Transverse colon (tissue), 4 donors: ENCODE results near the gene GTF3C5. TPM values are rescaled to one million over a fixed set of nuclear protein-coding genes. Genes with fewer than 3 reads are reported as not detected.
"Not testable (repeated sequence)": the region's sequence is repeated elsewhere in the genome, so short reads cannot be mapped to it uniquely, and the experiment has no call there.

Experiments
- DNase-seq: peaks from one replicate; pipeline ENCODE4 v3.0.0-alpha.2; 2019
- H3K27ac ChIP-seq, 4 donors: fragments of 200-600 bp; sonication (generic); 2 replicates each; pipeline ENCODE4 v1.5.1; 2016 to 2018; ENCODE audit warnings: inconsistent platforms in 4 of 4
- H3K27me3 ChIP-seq: fragments of 200-600 bp; sonication (generic); 2 replicates; pipeline ENCODE4 v1.5.1; 2017; ENCODE audit warnings: inconsistent platforms
- H3K36me3 ChIP-seq, 4 donors: fragments of 200-600 bp; sonication (generic); 2 replicates each; pipeline ENCODE4 v1.5.1; 2017 to 2019; ENCODE audit warnings: inconsistent platforms in 4 of 4
- H3K4me1 ChIP-seq, 4 donors: fragments of 200-600 bp; sonication (generic); 2 replicates each; pipeline ENCODE4 v1.5.1; 2017 to 2020; ENCODE audit warnings: inconsistent platforms in 4 of 4
- H3K4me3 ChIP-seq, 4 donors: fragments of 200-600 bp; sonication (generic); 1 replicate in 1 of 4; 2 replicates in 3 of 4; pipeline versions ENCODE4 v1.5.1 to v1.6.1; 2017 to 2019; ENCODE audit warnings: inconsistent platforms in 4 of 4
- H3K9me3 ChIP-seq, 2 donors: fragments of 200-600 bp; sonication (generic); 2 replicates each; pipeline ENCODE4 v1.5.1; 2017 to 2019; ENCODE audit warnings: inconsistent platforms in 2 of 2
- CTCF ChIP-seq, 5 experiments: fragments of 200-600 bp in 3 of 5; fragments of 450-650 bp in 2 of 5; sonication (generic) in 3 of 5; IDR thresholded peaks; 1 replicate in 2 of 5; 2 replicates in 3 of 5; pipeline ENCODE4 v1.5.1; 2016 to 2017; ENCODE audit warnings: antibody characterized with exemption in 5 of 5, inconsistent platforms in 3 of 5, mild to moderate bottlenecking in 2 of 5, moderate library complexity in 1 of 5
- EP300 ChIP-seq: sonication (generic); formaldehyde crosslinking; IDR thresholded peaks from one replicate; pipeline ENCODE4 v1.6.1; 2017; ENCODE audit warnings: antibody characterized with exemption, low read depth
- POLR2A ChIP-seq: fragments of 450-650 bp; IDR thresholded peaks from one replicate; pipeline ENCODE4 v1.6.1; 2016; ENCODE audit warnings: antibody characterized with exemption, mild to moderate bottlenecking, moderate library complexity
- POLR2AphosphoS5 ChIP-seq, 3 donors: sonication (generic); formaldehyde crosslinking; IDR thresholded peaks; one replicate each; pipeline ENCODE4 v1.6.1; 2016; ENCODE audit warnings: antibody characterized with exemption in 3 of 3
- WGBS, 2 donors: methylation state at CpG; one replicate each; pipeline ENCODE4 v1.1.5; 2018; ENCODE audit warnings: low coverage in 1 of 2; 5-methylcytosine and 5-hydroxymethylcytosine counted together
- in situ Hi-C, 4 donors: fragments of 200-750 bp; cut with MboI; loops; one replicate each; pipeline versions ENCODE4 v1.15.0 to v1.15.1; 2017; ENCODE audit warnings: low sequenced_read_pairs in 3 of 4, low pct_ligation_motif_present in 1 of 4, low pct_unique_long_range_greater_than_20kb in 1 of 4
- intact Hi-C: fragments of 100-400 bp; cut with DNase I; formaldehyde crosslinking; loops from one replicate; pipeline ENCODE4 v1.15.1; 2023; ENCODE audit warnings: low total_unique reads
- total RNA-seq, 4 donors: library from RNA; depleted of rRNA; stranded (reverse); fragments of >200 nt; gene quantifications; one replicate each; pipeline ENCODE4 v1.1.0, GENCODE V29; 2016

GTF3C5 gene
- total RNA-seq, 4 donors from 2014 or later, result 44.5 to 56.9 (median 50.2) TPM

- Histone ChIP-seq H3K4me1 (peaks cover 0 to 15% (median 2%) of the 10 kb centered on the region in 4 donors), H3K27ac (peak overlapping the region in 2 of 4 donors; percentile 17 to 49)
- H3K36me3 ChIP-seq, in situ Hi-C loops, H3K4me3 ChIP-seq, intact Hi-C loops, H3K9me3 ChIP-seq, H3K27me3 ChIP-seq: not testable (repeated sequence)
- DNase-seq, result peak; percentile 25
- peak in 1 of 5 experiments; percentile 8 for TF ChIP-seq CTCF (IDR thresholded peaks at IDR 0.05)
- 31% methylated on average over 5 of the region's 18 CpGs; no CpG with 5 or more reads in 1 of the 2 donors for WGBS, 2 donors
These were observed 50.3 kb downstream of the GTF3C5 start for GRCh38 chr9:133080786-133081779.

GRCh38 chr9:133081957-133082644 is 51.3 kb downstream of the GTF3C5 start:
- H3K4me3 ChIP-seq, H3K36me3 ChIP-seq, H3K27me3 ChIP-seq, in situ Hi-C loops, H3K9me3 ChIP-seq, intact Hi-C loops: not testable (repeated sequence)
- peak overlapping the region in 1 of 4 donors; percentile 29 for H3K27ac ChIP-seq
- WGBS, 2 donors, result 87% methylated on average over 3 of the region's 12 CpGs; no CpG with 5 or more reads in 1 of the 2 donors
- DNase-seq, result peak; percentile 41
- peaks cover 0 to 15% (median 2%) of the 10 kb centered on the region in 4 donors for H3K4me1 ChIP-seq

- H3K36me3 ChIP-seq, H3K4me3 ChIP-seq, H3K27ac ChIP-seq, H3K27me3 ChIP-seq, in situ Hi-C loops, intact Hi-C loops, H3K9me3 ChIP-seq, DNase-seq: not testable (repeated sequence)
- 60% methylated on average over 1 of the region's 9 CpGs; no CpG with 5 or more reads in 1 of the 2 donors for WGBS, 2 donors
- H3K4me1 ChIP-seq, result peaks cover 0 to 15% (median 2%) of the 10 kb centered on the region in 4 donors
These were observed 52.9 kb downstream of the GTF3C5 start for GRCh38 chr9:133083688-133084087.

GRCh38 chr9:133086212-133086860 is 55.5 kb downstream of the GTF3C5 start:
- intact Hi-C loops, DNase-seq, H3K4me1 ChIP-seq, H3K4me3 ChIP-seq, in situ Hi-C loops, H3K36me3 ChIP-seq, H3K9me3 ChIP-seq, H3K27ac ChIP-seq, H3K27me3 ChIP-seq: not testable (repeated sequence)
- WGBS, 2 donors, result 81% methylated on average over 11 of the region's 17 CpGs; no CpG with 5 or more reads in 1 of the 2 donors

GRCh38 chr9:133086894-133087293 is 56.1 kb downstream of the GTF3C5 start:
- no peaks in the 10 kb centered on the region for H3K27me3 ChIP-seq
- TF ChIP-seq CTCF (IDR thresholded peaks at IDR 0.05), result no peak
- TF ChIP-seq POLR2AphosphoS5 (IDR thresholded peaks at IDR 0.05), result no peak
- TF ChIP-seq POLR2A, result no peak
- TF ChIP-seq EP300, result no peak
- DNase-seq, result no peak
- H3K9me3 ChIP-seq, result no peaks in the 10 kb centered on the region
- in situ Hi-C loops (no loop called here), intact Hi-C loops (no loop called here)
- H3K4me1 ChIP-seq, result peaks cover 0 to 2% (median 0%) of the 10 kb centered on the region in 4 donors
- no peaks in the 10 kb centered on the region for H3K36me3 ChIP-seq
- H3K27ac ChIP-seq, result no peak overlapping the region
- H3K4me3 ChIP-seq, result no peak overlapping the region
- 87% methylated on average over 13 of the region's 15 CpGs; no CpG with 5 or more reads in 1 of the 2 donors for WGBS, 2 donors
